ENCODE measurements around the gene NMT2.

NMT2 gene

DNA sequence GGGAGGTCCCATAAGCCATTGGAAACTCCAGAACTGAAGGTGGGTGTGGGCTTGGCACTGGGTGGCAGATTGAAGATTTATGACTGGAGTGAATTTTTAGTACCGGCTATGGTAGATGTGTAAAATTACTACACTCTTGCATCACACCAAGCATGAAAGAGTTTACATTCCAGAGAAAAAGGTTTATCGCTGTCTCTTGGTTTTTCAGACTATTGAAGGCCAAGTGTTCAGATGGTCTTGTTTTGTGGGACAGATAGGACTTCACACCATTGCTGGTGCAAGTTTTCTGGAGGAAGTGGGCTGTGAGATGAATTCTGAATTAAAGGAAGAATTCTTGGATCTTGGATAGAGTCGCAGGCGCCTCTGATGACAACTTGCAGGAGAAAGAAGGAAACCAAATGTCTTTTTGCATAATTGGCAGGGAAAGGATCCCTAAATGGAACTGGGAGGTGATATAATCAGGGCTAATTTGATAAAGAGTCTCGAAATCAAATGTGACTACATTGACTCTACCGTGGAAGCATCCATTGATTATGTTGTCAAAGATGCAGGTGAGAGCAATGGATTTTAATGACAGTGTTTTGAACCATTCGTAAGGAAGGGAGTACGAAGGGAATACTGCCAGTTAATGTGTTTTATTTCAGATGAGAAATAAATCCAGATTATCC is 14.2 kb upstream of the NMT2 start:
- in situ Hi-C loops (cut with MboI; ENCODE audit: low sequenced_read_pairs): no loop called here

DNA sequence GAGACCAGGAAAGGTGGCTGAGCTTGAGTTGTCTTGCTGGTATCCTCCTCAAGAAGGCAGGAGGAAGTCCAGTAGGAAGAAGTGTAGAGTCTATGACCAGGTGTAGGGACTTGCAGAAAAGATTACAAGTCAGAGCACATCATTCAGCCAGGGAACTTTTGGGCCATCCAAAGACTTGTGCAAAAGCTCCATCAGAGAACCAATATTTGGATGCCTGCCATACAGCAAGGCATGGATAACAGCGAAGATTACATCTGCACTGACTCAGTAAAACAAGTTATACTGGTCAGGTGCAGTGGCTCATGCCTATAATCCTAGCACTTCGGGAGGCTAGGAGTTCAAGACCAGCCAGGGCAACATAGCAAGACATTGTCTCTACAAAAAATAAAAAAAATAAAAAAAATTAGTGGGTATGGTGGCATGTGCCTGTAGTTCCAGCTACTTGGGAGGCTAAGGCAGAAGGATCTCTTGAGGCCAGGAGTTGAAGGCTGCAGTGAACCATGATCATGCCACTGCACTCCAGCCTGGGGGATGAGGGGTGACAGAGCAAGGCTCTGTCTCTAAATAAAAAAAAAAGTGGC is 13.2 kb upstream of the NMT2 start:
- in situ Hi-C loops (cut with MboI; ENCODE audit: low sequenced_read_pairs): no loop called here

DNA sequence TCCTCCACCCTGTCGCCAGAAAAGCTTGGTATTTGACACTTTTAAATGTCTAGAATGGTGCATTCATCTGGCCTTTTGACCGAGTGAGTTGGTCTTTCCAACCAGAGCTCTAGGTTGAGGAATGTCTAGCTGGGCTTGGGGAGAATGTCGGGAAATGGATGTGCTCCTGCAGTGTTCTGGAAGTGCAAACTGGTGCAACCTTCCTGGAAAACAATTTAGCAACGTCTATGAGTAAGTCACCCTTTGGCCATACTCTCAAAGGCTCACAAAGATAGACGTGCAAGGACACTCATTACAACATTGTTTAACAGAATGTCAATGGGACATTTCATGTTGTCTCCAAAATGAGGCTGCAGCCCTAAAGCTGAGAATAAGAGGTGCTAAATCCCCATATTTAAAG is 12.2 kb upstream of the NMT2 start:
- in situ Hi-C loops (cut with MboI; ENCODE audit: low sequenced_read_pairs): no loop called here

DNA sequence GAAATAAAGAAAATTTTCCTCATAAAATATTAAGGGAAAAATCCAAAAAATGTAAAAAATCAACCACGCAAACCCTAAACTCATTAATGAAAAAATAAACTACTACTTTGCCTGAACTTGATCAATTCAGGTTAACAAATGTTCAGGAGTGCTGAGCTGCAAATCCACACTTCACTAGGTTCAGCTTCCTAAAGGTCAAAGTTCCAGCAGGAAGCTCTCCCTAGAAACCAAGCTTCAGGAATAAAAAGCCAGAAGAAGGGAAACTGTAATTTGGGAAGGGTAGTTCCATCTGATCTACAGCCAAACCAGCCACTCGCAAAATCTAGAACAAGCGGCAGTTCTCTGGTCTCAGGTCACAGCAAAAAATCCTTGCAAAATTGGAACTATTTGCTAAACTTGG is 7.8 kb upstream of the NMT2 start:
- in situ Hi-C loops (cut with MboI; ENCODE audit: low sequenced_read_pairs): no loop called here

DNA sequence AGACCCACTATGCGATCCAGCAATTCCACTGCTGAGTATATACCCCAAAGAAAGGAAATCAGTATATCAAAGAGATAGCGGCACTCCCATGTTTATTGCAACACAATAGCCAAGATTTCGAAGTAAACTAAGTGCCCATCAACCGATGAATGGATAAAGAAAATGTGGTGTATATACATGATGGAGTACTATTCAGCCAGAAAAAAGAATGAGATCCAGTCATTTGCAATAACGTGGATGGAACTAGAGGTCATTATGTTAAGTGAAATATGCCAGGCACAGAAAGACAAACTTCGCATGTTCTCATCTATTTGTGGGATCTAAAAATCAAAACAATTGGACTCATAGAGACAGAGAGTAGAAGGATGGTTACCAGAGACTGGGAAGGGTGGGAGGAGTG is 7.1 kb upstream of the NMT2 start:
- in situ Hi-C loops (cut with MboI; ENCODE audit: low sequenced_read_pairs): no loop called here

DNA sequence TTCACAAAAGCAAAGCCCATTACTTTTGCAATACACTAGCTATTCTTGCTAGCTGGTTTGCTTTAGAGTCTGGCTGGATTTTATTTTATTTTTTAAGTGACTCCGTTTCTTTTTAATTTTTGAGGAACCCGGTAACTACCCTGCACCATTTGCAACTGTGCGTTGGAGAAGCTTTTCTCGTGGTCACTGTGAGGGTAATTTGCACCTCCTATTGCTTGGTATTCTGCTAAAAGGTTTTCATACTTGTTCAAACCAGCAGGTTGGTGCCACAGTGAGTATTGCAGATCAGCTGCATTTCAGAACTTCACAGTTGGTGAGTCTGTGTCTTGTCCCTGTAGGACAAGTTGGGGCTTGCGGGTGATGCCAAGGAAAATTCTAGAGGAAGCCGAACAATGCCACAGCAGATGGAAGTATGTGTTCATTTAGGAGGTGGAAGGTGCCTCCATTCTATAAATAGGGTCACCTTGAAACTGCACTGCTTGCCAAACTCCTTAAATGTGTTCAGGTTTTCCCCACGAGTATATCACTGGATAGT is 3.9 kb upstream of the NMT2 start:
- in situ Hi-C loops (cut with MboI; ENCODE audit: low sequenced_read_pairs): no loop called here

DNA sequence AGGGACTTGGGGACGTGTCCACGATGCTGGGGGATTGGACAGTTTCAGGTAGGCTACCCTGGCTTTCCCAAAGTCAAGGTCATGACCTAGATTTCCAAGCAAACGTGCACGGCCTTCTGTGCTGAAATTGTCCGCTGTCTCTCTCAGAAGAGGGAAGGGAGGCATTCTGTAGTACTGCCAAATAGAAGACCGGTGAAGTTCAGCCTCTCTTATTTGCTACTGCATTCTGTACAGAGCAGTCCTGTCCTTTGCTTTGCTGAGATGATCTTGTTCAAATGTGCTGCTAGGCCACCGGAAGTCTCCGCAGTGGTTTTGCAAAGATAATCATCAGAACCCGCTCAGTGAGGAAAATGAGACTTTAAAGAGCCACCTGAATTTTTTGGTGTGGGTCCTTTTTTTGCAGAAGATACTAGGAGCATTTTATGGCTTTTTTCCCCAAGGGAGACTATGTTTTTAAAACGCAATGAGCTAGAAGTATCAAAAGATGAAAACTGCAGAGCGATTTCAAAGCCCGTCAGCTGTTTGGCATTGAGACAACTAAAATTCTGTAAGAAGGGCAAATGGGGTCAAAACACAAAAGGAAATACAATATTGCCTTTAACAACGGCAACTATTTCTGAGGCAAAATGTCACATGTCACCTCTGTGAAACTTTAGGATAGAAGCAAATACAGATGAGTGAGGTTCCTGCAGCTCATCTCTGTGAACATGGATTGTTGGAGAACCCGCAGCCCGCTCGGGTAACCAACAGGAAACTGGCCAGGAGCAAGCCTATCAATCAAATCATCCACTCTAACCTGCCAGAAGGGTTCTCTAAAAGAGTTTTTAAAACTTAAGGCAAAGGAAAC is 1.3 kb upstream of the NMT2 start:
- in situ Hi-C loops (cut with MboI; ENCODE audit: low sequenced_read_pairs): no loop called here

DNA sequence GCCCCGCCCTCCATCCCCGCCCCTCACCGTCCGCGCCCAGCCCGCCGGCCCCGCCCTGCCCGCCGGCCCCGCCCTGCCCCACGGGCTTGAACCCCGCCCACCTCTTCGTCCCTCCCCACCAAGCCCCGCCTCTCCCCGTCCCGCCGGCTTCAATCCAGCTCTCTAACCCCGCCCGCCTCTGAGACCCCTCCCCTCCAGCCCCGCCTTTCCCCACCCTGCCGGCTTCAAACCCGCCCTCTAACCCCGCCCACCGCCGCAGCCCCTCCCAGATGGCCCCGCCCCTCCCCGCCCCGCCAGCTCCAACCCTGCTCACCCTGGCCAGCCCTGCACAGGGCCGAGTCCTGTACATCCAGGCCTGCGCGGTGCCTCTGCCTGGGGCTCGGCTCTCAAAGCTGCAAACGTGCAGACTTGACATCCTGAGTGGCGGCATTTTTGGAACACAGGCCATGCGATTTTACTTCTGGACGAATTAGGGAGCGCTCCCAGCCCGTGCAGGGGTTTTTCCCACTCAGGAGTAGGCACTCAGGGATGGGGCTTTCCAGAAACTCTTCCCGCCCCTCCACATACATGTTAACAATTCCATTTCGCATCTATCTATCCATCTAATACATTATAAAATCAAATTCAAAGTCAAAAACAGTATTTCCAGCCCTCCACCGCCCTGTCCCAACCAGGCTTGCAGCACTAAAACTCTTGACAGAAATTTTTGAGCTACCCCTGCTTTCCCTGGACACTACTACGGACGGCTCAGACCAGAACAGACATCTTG is 477 bp upstream of the NMT2 start:
- in situ Hi-C loops (cut with MboI; ENCODE audit: low sequenced_read_pairs): no loop called here

DNA sequence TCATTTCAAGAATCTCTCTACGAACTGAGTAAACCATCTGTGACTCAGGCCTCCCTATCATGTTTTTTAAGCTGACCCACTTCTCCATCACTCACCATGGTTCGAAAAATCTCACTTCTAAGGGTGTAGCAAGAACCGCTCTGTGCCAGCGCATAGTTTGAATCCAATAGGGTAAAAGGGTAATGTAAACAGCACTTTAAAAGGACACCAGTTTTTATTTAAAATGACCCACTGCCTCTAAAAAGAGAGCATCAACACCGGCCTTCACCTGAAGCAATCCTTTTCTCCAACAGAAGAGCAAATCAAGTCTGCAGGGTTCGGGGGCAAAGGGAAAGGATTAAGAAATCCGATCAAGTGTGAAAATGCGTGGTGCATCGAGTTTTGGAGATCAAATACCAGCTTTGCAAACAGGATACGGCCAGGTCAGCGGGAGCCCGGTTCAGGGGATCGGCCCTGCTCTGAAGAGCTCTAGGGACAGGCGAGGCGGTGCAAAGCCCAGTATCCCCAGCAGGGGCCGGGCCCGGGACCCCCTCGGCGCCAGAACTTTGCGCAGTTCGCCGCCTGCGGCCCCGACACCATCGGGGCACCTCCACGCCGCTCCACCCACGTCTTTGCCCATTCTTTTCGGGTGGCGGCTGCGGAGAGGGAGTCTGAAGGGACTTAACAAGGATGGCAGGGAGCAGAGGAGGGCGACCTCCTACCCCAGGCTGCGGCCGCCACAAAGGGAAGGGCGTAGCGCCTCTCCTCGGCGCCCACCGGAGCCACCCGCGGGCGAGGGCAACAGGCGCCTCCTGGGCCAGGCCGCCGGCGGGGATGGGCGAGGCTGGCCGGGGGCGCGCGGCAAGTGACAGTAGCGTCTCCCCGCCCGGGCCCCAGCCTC is 842 bp downstream of the NMT2 start:
- in situ Hi-C loops (cut with MboI; ENCODE audit: low sequenced_read_pairs): no loop called here

DNA sequence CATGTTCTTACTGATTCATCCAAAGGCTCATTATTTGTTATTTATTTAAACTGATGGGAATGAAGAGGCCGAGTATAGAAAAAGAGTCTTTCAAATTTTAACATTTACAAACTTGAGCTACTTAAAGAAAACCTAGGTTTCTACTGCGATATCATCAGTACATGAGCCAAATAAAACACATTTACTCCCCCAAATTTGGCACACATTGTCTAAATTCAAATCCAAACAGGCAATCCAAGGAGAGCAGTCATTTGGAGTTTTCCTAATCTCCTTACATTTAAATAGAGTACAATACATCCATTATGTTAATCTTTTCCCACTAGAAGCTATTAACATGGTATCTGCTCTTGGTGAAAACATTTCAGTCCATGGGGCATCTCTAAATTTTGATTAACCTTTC is 2.2 kb downstream of the NMT2 start:
- in situ Hi-C loops (cut with MboI; ENCODE audit: low sequenced_read_pairs): no loop called here

DNA sequence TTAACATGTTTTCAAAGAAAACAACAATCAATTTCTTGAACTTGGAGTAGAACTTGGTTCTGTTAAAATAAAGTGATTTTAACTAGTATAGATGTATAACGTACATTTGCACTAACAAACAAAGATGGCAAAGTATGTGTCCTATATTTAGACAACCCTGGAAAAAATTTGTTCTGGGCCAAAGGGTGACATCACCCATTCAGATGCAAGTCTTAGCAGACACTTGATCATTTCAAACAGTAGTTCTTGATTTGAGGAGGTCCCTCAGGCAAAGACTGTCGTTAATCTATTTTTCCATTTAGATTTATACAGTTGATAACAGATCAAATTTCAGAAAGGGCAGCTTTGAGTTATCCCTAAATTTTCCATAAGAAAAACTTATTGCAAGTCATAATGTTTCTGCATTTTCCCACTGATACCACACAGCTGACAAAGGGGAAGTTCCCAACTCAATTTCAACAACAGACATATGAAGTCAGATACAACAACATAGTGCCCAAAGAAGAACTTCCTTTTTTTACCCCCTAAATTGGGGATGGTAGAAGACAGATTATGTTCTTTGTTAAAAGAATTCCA is 5.2 kb downstream of the NMT2 start:
- in situ Hi-C loops (cut with MboI; ENCODE audit: low sequenced_read_pairs): no loop called here

DNA sequence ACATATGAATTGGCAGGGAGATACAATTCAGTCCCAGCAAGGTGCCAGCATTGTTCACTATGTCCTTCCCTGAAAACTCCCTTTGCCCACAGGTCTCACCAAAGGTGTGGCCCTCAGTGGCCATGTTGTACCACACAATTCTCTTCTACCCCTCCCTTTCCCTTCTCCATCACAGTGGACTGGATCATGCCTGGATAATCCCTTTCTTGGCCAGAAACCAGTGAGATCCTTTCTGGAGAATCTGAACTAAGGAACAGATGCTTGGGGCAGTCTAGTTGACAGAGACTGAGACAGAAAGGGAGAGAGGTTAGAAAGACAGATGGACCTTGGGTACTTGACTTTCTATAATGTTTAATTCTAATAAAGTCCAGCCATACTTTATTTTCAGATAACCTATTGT is 9.5 kb downstream of the NMT2 start:
- in situ Hi-C loops (cut with MboI; ENCODE audit: low sequenced_read_pairs): no loop called here

DNA sequence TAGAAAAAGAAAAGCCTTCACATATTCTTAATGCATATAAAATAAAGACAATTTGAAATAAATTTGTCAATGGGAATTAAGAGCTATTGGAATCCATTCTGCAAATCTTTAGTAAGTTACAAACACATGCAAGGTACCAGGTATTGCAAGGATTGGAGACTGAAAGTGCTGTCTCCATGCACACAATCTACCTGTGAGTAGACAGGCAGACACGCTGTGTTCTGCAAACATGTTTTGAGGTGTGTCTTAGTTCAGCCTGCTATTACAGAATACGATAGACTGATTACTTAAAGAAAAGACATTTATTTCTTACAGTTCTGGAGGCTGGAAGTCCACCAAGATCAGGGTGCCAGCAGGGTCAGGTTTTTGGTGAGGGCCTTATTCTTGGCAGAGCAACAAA is 10.0 kb downstream of the NMT2 start:
- in situ Hi-C loops (cut with MboI; ENCODE audit: low sequenced_read_pairs): no loop called here

DNA sequence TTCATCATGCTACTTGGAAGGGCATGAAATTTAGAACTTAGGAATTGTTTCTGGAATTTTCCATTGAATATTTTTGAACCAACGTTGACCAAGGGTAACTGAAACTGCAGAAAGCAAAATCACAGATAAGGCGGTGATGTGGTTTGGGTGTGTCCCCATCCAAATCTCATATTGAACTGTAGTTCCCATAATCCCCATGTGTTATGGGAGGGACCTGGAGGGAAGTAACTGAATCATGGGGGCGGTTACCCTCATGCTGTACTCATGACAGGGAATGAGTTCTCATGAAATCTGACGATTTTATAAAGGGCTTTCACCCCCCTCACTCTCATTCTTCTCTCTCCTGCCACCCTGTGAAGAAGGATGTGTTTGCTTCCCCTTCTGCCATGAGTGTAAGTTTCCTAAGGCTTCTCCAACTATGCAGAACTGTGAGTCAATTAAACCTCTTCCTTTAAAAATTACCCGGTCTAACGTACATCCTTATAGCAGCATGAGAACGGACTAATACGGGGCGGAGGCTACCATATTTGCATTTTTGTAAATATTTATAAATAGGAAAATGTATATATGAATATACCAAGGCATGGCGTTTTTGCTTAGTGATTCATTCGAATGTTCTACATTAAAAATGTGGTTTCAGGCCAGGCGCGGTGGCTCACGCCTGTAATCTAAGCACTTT is 12.4 kb downstream of the NMT2 start:
- in situ Hi-C loops (cut with MboI; ENCODE audit: low sequenced_read_pairs): no loop called here

DNA sequence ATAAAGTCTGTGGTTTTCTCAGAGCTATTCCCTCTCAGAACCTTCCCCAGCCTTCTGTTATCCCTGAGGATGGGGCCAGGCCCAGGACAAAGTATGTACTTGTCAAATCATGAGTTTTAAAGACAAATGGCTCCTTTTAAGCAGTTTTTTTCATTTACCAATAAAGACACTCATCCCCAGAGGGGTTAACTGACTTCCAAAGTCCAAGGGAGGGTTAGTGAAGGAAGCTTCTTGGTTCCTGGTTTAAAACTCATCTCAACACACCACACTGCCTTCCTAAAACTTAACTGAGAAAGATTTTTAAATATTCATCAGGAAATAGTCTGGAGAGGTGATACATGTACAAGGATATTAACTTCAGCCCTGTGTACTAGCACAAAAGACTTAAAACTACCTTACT is 15.9 kb downstream of the NMT2 start:
- in situ Hi-C loops (cut with MboI; ENCODE audit: low sequenced_read_pairs): no loop called here

DNA sequence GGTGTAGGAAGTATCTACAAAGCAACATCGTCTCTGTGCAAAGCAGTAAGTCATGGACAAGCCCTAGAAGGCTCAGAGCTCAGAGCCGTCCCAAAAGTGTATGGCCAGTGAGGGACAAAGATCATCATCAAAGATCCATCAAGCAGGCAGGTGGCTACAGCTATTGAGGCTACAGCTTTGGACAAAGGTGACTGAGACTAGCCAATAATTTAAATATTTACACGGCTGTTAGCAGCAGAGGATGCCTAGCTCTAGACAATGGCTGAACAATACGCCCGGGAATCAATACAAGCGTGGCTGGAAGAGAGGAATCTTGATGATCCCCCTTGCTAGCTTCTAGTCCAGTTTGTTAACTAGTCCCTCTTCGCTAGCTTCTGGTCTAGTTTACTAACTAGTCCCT is 17.9 kb downstream of the NMT2 start:
- in situ Hi-C loops (cut with MboI; ENCODE audit: low sequenced_read_pairs): no loop called here

DNA sequence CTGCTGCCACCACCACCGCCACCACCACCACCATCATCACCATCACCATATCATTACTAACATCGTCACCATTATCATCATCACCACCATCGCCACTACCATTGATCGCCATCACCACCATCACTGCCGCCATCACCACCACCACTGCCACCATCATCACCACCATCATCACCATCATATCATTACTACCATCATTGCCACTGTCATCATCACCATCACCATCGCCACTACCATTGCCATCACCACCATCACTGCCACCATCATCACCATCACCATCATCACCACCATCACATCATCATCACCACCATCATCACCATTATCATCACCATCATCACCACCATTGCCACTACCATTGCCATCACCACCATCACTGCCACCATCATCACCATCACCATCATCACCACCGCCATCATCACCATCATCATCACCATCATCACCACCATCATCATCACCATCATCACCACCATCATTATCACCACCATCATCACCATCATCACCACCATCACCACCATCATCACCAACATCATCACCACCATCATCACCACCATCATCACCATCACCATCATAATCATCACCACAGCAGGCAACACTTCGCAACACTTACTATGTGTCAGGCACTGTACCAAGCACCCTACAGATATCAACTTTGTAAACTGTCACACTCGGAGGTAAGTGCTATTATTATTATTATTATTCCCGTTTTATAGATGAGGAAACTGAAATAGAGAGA is 19.3 kb downstream of the NMT2 start:
- in situ Hi-C loops (cut with MboI; ENCODE audit: low sequenced_read_pairs): no loop called here

DNA sequence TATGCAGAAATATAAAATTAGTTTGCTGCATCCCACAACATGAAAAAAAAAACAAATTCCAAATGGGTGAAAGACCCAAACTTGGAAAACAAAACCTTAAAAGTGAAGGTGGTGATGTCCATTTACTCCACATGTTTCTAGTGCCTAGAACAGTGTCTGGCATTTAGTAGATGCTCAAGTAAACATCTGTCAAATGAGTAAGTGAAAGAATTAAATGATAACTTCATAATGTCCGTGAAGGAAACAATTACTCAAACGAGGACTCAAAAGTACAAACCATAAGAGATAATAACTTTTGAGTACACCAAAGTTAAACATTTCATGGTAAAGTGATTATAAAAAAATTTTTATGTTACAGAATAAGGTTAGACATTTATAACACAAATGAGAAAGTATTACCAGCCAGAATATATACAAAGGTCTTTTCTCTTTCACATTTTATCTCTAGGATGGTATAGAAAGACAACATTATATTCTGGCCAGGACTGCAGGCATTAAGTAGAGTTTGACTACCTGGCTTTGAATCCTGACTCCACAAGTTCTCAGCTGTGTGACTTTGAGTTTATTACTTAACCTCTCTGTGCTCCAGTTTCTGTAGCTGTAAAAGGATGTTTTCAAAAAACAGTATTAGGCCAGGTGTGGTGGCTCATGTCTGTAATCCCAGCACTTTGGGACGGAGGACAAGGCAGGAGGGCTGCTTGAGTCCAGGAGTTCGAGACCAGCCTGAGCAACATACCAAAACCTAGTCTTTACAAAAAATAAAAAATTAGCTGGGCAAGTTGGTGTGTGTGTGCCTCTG is 20.7 kb downstream of the NMT2 start:
- in situ Hi-C loops (cut with MboI; ENCODE audit: low sequenced_read_pairs): no loop called here

Data from HL-60/S4 treated with phorbol 12-myristate 13-acetate at 8.2 ng/mL for 4 days and 3 days (cell line).